GM19397 (cell line): ENCODE data around the gene GARNL3.
A peak's percentile ranks its signal among the peaks of the same experiment; 100 is the strongest.

Experiments used
- ATAC-seq: cut with Tn5 transposase; IDR thresholded peaks from one replicate; pipeline ENCODE4 v1.9.1; 2021; ENCODE audit warnings: mild to moderate bottlenecking, moderate library complexity; ENCODE audit not compliant: unreplicated experiment

GARNL3 gene

GRCh38 chr9:127370672-127371648, 106.4 kb downstream of the GARNL3 start:
- ATAC-seq: no peak

GRCh38 chr9:127380479-127380878, 115.9 kb downstream of the GARNL3 start:
- ATAC-seq: no peak

GRCh38 chr9:127382541-127382940, 118.0 kb downstream of the GARNL3 start:
- no peak for ATAC-seq

GRCh38 chr9:127384016-127384730, 119.6 kb downstream of the GARNL3 start:
- ATAC-seq: no peak

GRCh38 chr9:127384901-127385300, 120.3 kb downstream of the GARNL3 start:
- ATAC-seq: no peak

- no peak for ATAC-seq
Measured at GRCh38 chr9:127386249-127386648, 121.7 kb downstream of the GARNL3 start.

- no peak for ATAC-seq
Measured at GRCh38 chr9:127386981-127387380, 122.4 kb downstream of the GARNL3 start.

GRCh38 chr9:127388037-127388855, 123.7 kb downstream of the GARNL3 start:
- peak; percentile 66 for ATAC-seq

- no peak for ATAC-seq
Measured at GRCh38 chr9:127388856-127389238, 124.3 kb downstream of the GARNL3 start.

GRCh38 chr9:127389381-127390247, 125.0 kb downstream of the GARNL3 start:
- no peak for ATAC-seq

- no peak for ATAC-seq
Measured at GRCh38 chr9:127390248-127390545, 125.6 kb downstream of the GARNL3 start.

GRCh38 chr9:127390563-127390962, 126.0 kb downstream of the GARNL3 start:
- no peak for ATAC-seq

- ATAC-seq: no peak
Measured at GRCh38 chr9:127392166-127392565, 127.6 kb downstream of the GARNL3 start.

- no peak for ATAC-seq
Measured at GRCh38 chr9:127392976-127393375, 128.4 kb downstream of the GARNL3 start.

GRCh38 chr9:127393645-127394044, 129.1 kb downstream of the GARNL3 start:
- ATAC-seq: no peak

GRCh38 chr9:127395497-127396252, 131.1 kb downstream of the GARNL3 start:
- no peak for ATAC-seq

- ATAC-seq: no peak
Measured at GRCh38 chr9:127396253-127396807, 131.8 kb downstream of the GARNL3 start.

GRCh38 chr9:127396808-127397645, 132.5 kb downstream of the GARNL3 start, which contains the start of gene SLC2A8:
Gene SLC2A8, plus strand, starts transcription at chr9:127397169. Its CDS starts 62 bp downstream, at chr9:127397231.
- ATAC-seq: peak; percentile 89
